ENCODE results near the gene CEBPZ. TPM values are rescaled to one million over a fixed set of nuclear protein-coding genes. Genes with fewer than 3 reads are reported as not detected.

CEBPZ gene
- total RNA-seq, 1 donor from 2014 or later: 52.6 TPM

GRCh38 chr2:37156071-37156856, 75.1 kb downstream of the CEBPZ start:
- TF ChIP-seq CTCF (conservative IDR thresholded peaks at IDR 0.05): no peak

GRCh38 chr2:37154785-37155184, 76.6 kb downstream of the CEBPZ start:
- no peak for TF ChIP-seq CTCF (conservative IDR thresholded peaks at IDR 0.05)

More at GRCh38 chr2:37156071-37156856, 75.1 kb downstream of the CEBPZ start:
- Mint-ChIP-seq H3K9me3 (peaks cover 12% of the 10 kb centered on the region), H3K4me3 (peak overlapping the region; percentile 95), H3K36me3 (peaks cover 28% of the 10 kb centered on the region), H3K27ac (peak overlapping the region; percentile 98), H3K4me1 (ENCODE audit: unreplicated experiment) (peaks cover 22% of the 10 kb centered on the region), H3K27me3 (no peaks in the 10 kb centered on the region)
- peak; percentile 81 for DNase-seq (ENCODE audit: extremely low spot score, unreplicated experiment)

GRCh38 chr2:37153224-37153623, 78.2 kb downstream of the CEBPZ start:
- peaks cover 37% of the 10 kb centered on the region for H3K4me1 Mint-ChIP-seq (ENCODE audit: unreplicated experiment)
- no peak for TF ChIP-seq CTCF (conservative IDR thresholded peaks at IDR 0.05)
- H3K36me3 Mint-ChIP-seq: peaks cover 45% of the 10 kb centered on the region
- DNase-seq (ENCODE audit: extremely low spot score, unreplicated experiment): no peak
- no peak overlapping the region for H3K4me3 Mint-ChIP-seq
- peaks cover 12% of the 10 kb centered on the region for H3K9me3 Mint-ChIP-seq
- no peak overlapping the region for H3K27ac Mint-ChIP-seq
- H3K27me3 Mint-ChIP-seq: no peaks in the 10 kb centered on the region

More at GRCh38 chr2:37154785-37155184, 76.6 kb downstream of the CEBPZ start:
- Mint-ChIP-seq H3K4me1 (ENCODE audit: unreplicated experiment) (peaks cover 24% of the 10 kb centered on the region), H3K9me3 (peaks cover 10% of the 10 kb centered on the region), H3K27ac (no peak overlapping the region), H3K4me3 (no peak overlapping the region), H3K27me3 (no peaks in the 10 kb centered on the region), H3K36me3 (peaks cover 33% of the 10 kb centered on the region)
- DNase-seq (ENCODE audit: extremely low spot score, unreplicated experiment): no peak

Other genes starting within 250 kb of the CEBPZ start
- gene HEATR5B, start 147.2 kb downstream of the CEBPZ start, total RNA-seq (ENCODE audit: low replicate concordance): 17.0 and 18.9 TPM in 2 replicates
- gene GPATCH11, start 147.1 kb downstream of the CEBPZ start, total RNA-seq (ENCODE audit: low replicate concordance): 4.8 and 7.8 TPM in 2 replicates
- 34.9 and 37.9 TPM in 2 replicates for gene EIF2AK2, start 74.6 kb downstream of the CEBPZ start, total RNA-seq (ENCODE audit: low replicate concordance)
- not detected in 2 replicates for gene SULT6B1, start 42.9 kb downstream of the CEBPZ start, total RNA-seq (ENCODE audit: low replicate concordance)
- 7.4 TPM in 1 of 2 replicates, not detected in the other for gene CEBPZOS, start 35.1 kb downstream of the CEBPZ start, total RNA-seq (ENCODE audit: low replicate concordance)
- 19.7 and 25.5 TPM in 2 replicates for gene NDUFAF7, start 62 bp upstream of the CEBPZ start, total RNA-seq (ENCODE audit: low replicate concordance)
- gene PRKD3, start 93.2 kb upstream of the CEBPZ start, total RNA-seq (ENCODE audit: low replicate concordance): 14.8 and 39.5 TPM in 2 replicates
- gene QPCT, start 113.0 kb upstream of the CEBPZ start, total RNA-seq (ENCODE audit: low replicate concordance): 0.72 and 15.8 TPM in 2 replicates

All from type B pancreatic cell (in vitro differentiated cells).